HepG2 (cell line): Measurements from ENCODE around the gene PSMB3. TPM values are rescaled to one million over a fixed set of nuclear protein-coding genes. Genes with fewer than 3 reads are reported as not detected.

ENCODE experiments used
- CAMTA2 ChIP-seq: sonication (generic); formaldehyde crosslinking; IDR thresholded peaks from 2 replicates; pipeline ENCODE4 v1.4.0; 2020; ENCODE audit warnings: mild to moderate bottlenecking, missing genetic modification reagents, borderline replicate concordance
- CENPX ChIP-seq: sonication (generic); formaldehyde crosslinking; IDR thresholded peaks from 2 replicates; pipeline ENCODE4 v1.9.0; 2021; ENCODE audit warnings: mild to moderate bottlenecking, missing genetic modification reagents, moderate library complexity
- DZIP1 ChIP-seq: sonication (generic); formaldehyde crosslinking; IDR thresholded peaks from 2 replicates; pipeline ENCODE4 v1.5.0; 2020; ENCODE audit warnings: mild to moderate bottlenecking, missing genetic modification reagents
- GTF3A ChIP-seq: sonication (generic); formaldehyde crosslinking; conservative IDR thresholded peaks from 2 replicates; pipeline ENCODE4 v1.4.0; 2020; ENCODE audit warnings: mild to moderate bottlenecking, missing genetic modification reagents
- KDM1A ChIP-seq: IDR thresholded peaks from 2 replicates; pipeline ENCODE4 v1.6.1; 2016; ENCODE audit warnings: missing compliant biosample characterization
- MEF2D ChIP-seq: sonication (generic); formaldehyde crosslinking; IDR thresholded peaks from 2 replicates; pipeline ENCODE4 v1.5.1; 2020; ENCODE audit warnings: mild to moderate bottlenecking, missing genetic modification reagents
- MYNN ChIP-seq: sonication (generic); formaldehyde crosslinking; IDR thresholded peaks from 2 replicates; pipeline ENCODE4 v1.4.0; 2020; ENCODE audit warnings: mild to moderate bottlenecking, low read depth, missing genetic modification reagents
- PBX3 ChIP-seq: sonication (generic); formaldehyde crosslinking; IDR thresholded peaks from 2 replicates; pipeline ENCODE4 v1.8.1; 2023; ENCODE audit warnings: missing genetic modification reagents, inconsistent platforms, borderline replicate concordance
- PHF21A ChIP-seq: sonication (generic); formaldehyde crosslinking; IDR thresholded peaks from 2 replicates; pipeline ENCODE4 v1.5.0; 2020; ENCODE audit warnings: mild to moderate bottlenecking, missing genetic modification reagents
- PLRG1 ChIP-seq: fragments of 450-650 bp; conservative IDR thresholded peaks from 2 replicates; pipeline ENCODE4 v1.6.1; 2016
- RBM22 ChIP-seq: fragments of 200-400 bp; formaldehyde crosslinking; optimal IDR thresholded peaks from 2 replicates; pipeline ENCODE3; 2017; ENCODE audit warnings: mild to moderate bottlenecking, low read length, moderate library complexity
- RFX5 ChIP-seq: IDR thresholded peaks from 2 replicates; pipeline ENCODE4 v1.6.1; 2011; ENCODE audit warnings: low read depth, low read length, improper control_type of control experiment
- SRSF4 ChIP-seq: fragments of 200-400 bp; formaldehyde crosslinking; IDR thresholded peaks from one replicate; pipeline ENCODE4 v1.6.1; 2018; ENCODE audit warnings: mild to moderate bottlenecking, low read depth, low read length, moderate library complexity; ENCODE audit not compliant: poor library complexity, severe bottlenecking
- STAT6 ChIP-seq: sonication (generic); formaldehyde crosslinking; IDR thresholded peaks from 2 replicates; pipeline ENCODE4 v1.4.0; 2020; ENCODE audit warnings: missing genetic modification reagents, mild to moderate bottlenecking, borderline replicate concordance
- ZBTB49 ChIP-seq: sonication (generic); formaldehyde crosslinking; IDR thresholded peaks from 2 replicates; pipeline ENCODE4 v1.4.0; 2020; ENCODE audit warnings: missing genetic modification reagents, borderline replicate concordance
- ZNF354B ChIP-seq: sonication (generic); formaldehyde crosslinking; IDR thresholded peaks from 2 replicates; pipeline ENCODE4 v1.8.0; 2022; ENCODE audit warnings: mild to moderate bottlenecking, missing genetic modification reagents
- ZNF557 ChIP-seq: sonication (generic); formaldehyde crosslinking; IDR thresholded peaks from 2 replicates; pipeline ENCODE4 v1.4.0; 2020; ENCODE audit warnings: missing genetic modification reagents
- ZNF605 ChIP-seq: sonication (generic); formaldehyde crosslinking; IDR thresholded peaks from 2 replicates; pipeline ENCODE4 v1.8.0; 2022; ENCODE audit warnings: mild to moderate bottlenecking, missing genetic modification reagents
- ZNF672 ChIP-seq: sonication (generic); formaldehyde crosslinking; IDR thresholded peaks from 2 replicates; pipeline ENCODE4 v1.8.1; 2022; ENCODE audit warnings: missing genetic modification reagents
- polyA plus RNA-seq, 8 experiments: library from polyadenylated mRNA; depleted of rRNA in 3 of 8; stranded (reverse) in 7 of 8; unstranded in 1 of 8; fragments of >200 nt; fragmentation: Illumina TruSeq in 4 of 8; extraction: Trizol in 4 of 8; gene quantifications; 2 replicates each; pipeline versions ENCODE4 v1.2.1 to v1.2.3, GENCODE V29; 2011 to 2016; ENCODE audit warnings: low read depth in 4 of 8, missing spikeins in 1 of 8, mixed read lengths in 1 of 8; ENCODE audit not compliant: insufficient read depth in 1 of 8
- total RNA-seq, 5 experiments: library from RNA; depleted of rRNA; stranded (reverse); fragments of >200 nt; fragmentation: Illumina TruSeq; extraction: Trizol; gene quantifications; 2 replicates each; pipeline ENCODE4 v1.2.3, GENCODE V29; 2016; ENCODE audit warnings: low read depth in 1 of 5

PSMB3 gene
- total and polyA plus RNA-seq, 2 of the 13 experiments (the other 11 are each of a cell fraction or from before 2014, with no cell fraction given): 366 to 517 TPM

- TF ChIP-seq PBX3 (no peak), ZNF605 (CRISPR knock-in tag) (no peak), MEF2D (CRISPR knock-in tag) (no peak), GTF3A (CRISPR knock-in tag) (no peak), CENPX (CRISPR knock-in tag) (no peak), DZIP1 (CRISPR knock-in tag) (no peak), RFX5 (no peak), SRSF4 (peak; percentile 40), PHF21A (CRISPR knock-in tag) (peak; percentile 48), STAT6 (no peak), ZBTB49 (CRISPR knock-in tag) (no peak), ZNF672 (CRISPR knock-in tag) (no peak), RBM22 (peak; percentile 96), CAMTA2 (CRISPR knock-in tag) (0 out of 2 replicates have a peak, but pooled peaks have one; percentile 77), MYNN (CRISPR knock-in tag) (no peak), ZNF354B (CRISPR knock-in tag) (no peak), KDM1A (CRISPR knock-in tag) (no peak), PLRG1 (no peak), ZNF557 (no peak)
Observed at GRCh38 chr17:38729886-38730525, 22.5 kb upstream of the PSMB3 start, which contains the start of gene CISD3 (continued).
